Osteoblast (primary cell): ENCODE measurements around the gene PARD3. TPM values are rescaled to one million over a fixed set of nuclear protein-coding genes. Genes with fewer than 3 reads are reported as not detected.

ENCODE experiments used
- DNase-seq: peaks from one replicate; pipeline ENCODE4 v3.0.0; 2011; ENCODE audit warnings: low spot score, mixed read lengths; ENCODE audit not compliant: insufficient read length; ENCODE audit errors: missing footprints
- H2AFZ ChIP-seq: 2 replicates; pipeline ENCODE4 v1.6.0; 2011; ENCODE audit warnings: mild to moderate bottlenecking, low read length
- H3K27ac ChIP-seq: 2 replicates; pipeline ENCODE4 v1.5.1; 2011; ENCODE audit warnings: mild to moderate bottlenecking, low read depth, low read length, moderate library complexity
- H3K27me3 ChIP-seq: 2 replicates; pipeline ENCODE4 v1.6.0; 2012; ENCODE audit warnings: mild to moderate bottlenecking, control low read depth, inconsistent platforms, low read length, moderate library complexity; ENCODE audit not compliant: insufficient read depth
- H3K36me3 ChIP-seq: 2 replicates; pipeline ENCODE4 v1.5.1; 2011; ENCODE audit warnings: mild to moderate bottlenecking, low read length, control low read depth, moderate library complexity; ENCODE audit not compliant: insufficient read depth
- H3K4me1 ChIP-seq: 2 replicates; pipeline ENCODE4 v1.5.1; 2011; ENCODE audit warnings: mild to moderate bottlenecking, low read length, control low read depth, moderate library complexity; ENCODE audit not compliant: insufficient read depth
- H3K4me2 ChIP-seq: 2 replicates; pipeline ENCODE4 v1.6.0; 2011; ENCODE audit warnings: mild to moderate bottlenecking, low read length; ENCODE audit not compliant: insufficient read depth
- H3K4me3 ChIP-seq: fragments of 200-600 bp; sonication (generic); 3 replicates; pipeline ENCODE4 v1.5.1; 2012; ENCODE audit warnings: mild to moderate bottlenecking, low read length, inconsistent platforms; ENCODE audit not compliant: insufficient read depth
- H3K79me2 ChIP-seq: 2 replicates; pipeline ENCODE4 v1.6.0; 2012; ENCODE audit warnings: mild to moderate bottlenecking, low read length, control low read depth, inconsistent platforms; ENCODE audit not compliant: insufficient read depth
- H3K9me3 ChIP-seq: 2 replicates; pipeline ENCODE4 v1.5.1; 2011; ENCODE audit warnings: low read depth, low read length, control low read depth
- H4K20me1 ChIP-seq: 2 replicates; pipeline ENCODE4 v1.6.0; 2012; ENCODE audit warnings: mild to moderate bottlenecking, low read length, control low read depth; ENCODE audit not compliant: insufficient read depth
- total RNA-seq: library from RNA; depleted of rRNA; stranded (reverse); fragments of >200 nt; gene quantifications from 2 replicates; pipeline ENCODE4 v1.2.3, GENCODE V29; 2012
- TF ChIP-seq, protein P1 (sequence below): IDR thresholded peaks from 2 replicates; pipeline ENCODE4 v1.5.1; 2011; ENCODE audit warnings: mild to moderate bottlenecking, low read depth, low read length, moderate library complexity; ENCODE audit errors: extremely low read depth

PARD3 gene
- total RNA-seq, 1 donor: 71.7 TPM

DNA sequence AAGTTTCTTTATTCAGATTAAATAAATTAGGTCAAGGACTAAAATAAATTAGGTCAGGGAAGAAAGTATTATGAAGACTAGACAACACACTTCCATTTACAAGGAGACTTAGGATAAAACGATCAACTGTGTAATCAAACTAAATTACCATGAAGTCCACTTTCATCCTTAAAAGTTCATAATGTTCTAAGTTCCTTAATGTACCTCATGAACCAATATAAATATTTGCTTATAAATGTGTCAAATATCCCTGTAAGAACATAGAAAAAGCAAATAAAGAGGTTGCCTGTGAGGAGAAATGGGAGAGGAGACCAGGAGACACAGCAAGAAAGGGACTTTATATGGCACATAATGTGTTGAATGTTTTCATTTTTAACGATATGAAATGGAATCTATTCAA, 345.6 kb downstream of the PARD3 start:
- Histone ChIP-seq H3K36me3 (no peaks in the 10 kb centered on the region), H3K27me3 (no peaks in the 10 kb centered on the region), H3K4me2 (no peak overlapping the region), H3K4me1 (no peaks in the 10 kb centered on the region), H3K9me3 (no peaks in the 10 kb centered on the region), H3K27ac (no peak overlapping the region), H3K4me3 (no peak overlapping the region), H2AFZ (no peak overlapping the region), H4K20me1 (no peaks in the 10 kb centered on the region), H3K79me2 (no peaks in the 10 kb centered on the region)
- TF ChIP-seq, protein P1, sequence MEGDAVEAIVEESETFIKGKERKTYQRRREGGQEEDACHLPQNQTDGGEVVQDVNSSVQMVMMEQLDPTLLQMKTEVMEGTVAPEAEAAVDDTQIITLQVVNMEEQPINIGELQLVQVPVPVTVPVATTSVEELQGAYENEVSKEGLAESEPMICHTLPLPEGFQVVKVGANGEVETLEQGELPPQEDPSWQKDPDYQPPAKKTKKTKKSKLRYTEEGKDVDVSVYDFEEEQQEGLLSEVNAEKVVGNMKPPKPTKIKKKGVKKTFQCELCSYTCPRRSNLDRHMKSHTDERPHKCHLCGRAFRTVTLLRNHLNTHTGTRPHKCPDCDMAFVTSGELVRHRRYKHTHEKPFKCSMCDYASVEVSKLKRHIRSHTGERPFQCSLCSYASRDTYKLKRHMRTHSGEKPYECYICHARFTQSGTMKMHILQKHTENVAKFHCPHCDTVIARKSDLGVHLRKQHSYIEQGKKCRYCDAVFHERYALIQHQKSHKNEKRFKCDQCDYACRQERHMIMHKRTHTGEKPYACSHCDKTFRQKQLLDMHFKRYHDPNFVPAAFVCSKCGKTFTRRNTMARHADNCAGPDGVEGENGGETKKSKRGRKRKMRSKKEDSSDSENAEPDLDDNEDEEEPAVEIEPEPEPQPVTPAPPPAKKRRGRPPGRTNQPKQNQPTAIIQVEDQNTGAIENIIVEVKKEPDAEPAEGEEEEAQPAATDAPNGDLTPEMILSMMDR: no peak
- no peak for DNase-seq

DNA sequence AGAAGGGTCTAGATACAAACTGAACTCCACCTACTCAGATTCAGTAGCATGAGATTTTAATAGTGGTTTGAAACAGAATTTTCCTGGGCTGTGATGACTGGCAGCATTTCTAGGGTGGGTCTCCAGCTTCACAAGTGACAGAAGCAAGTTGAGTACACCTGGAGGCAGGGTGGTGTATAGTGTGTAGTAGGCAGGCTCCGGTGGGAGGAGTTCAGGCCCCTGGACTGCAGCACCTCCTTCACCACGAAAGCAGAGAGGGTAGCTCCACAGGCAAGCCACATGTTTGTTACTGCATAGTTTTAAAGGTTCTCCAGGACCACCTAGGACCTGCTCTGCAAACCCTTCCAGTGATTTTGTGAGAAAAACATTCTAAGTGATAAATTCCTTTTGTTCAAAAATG, 347.2 kb downstream of the PARD3 start:
- H4K20me1 ChIP-seq: no peaks in the 10 kb centered on the region
- no peaks in the 10 kb centered on the region for H3K79me2 ChIP-seq
- H2AFZ ChIP-seq: no peak overlapping the region
- no peaks in the 10 kb centered on the region for H3K4me1 ChIP-seq
- DNase-seq: no peak
- no peak overlapping the region for H3K4me3 ChIP-seq
- no peak overlapping the region for H3K27ac ChIP-seq
- no peaks in the 10 kb centered on the region for H3K9me3 ChIP-seq
- no peak overlapping the region for H3K4me2 ChIP-seq
- TF ChIP-seq, protein P1: no peak
- no peaks in the 10 kb centered on the region for H3K27me3 ChIP-seq
- H3K36me3 ChIP-seq: no peaks in the 10 kb centered on the region

DNA sequence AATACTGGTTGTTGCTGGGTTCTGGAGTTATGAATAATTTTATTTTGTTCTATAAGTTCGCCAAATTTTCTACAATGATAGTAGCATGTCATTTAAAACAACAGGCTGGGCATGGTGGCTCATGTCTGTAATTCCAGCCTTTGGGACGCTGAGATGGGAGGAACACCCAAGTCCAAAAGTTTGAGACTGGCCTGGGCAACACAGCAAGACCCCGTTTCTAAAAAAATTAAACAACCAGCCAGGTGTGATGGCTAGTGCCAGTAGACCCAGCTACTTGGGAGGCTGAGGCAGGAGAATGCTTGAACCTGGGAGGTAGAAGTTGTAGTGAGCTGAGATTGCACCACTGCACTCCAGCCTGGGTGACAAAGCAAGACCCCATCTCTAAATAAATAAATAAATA, 347.7 kb downstream of the PARD3 start:
- TF ChIP-seq, protein P1: no peak
- DNase-seq: no peak
- no peak overlapping the region for H3K4me2 ChIP-seq
- no peak overlapping the region for H3K27ac ChIP-seq
- no peaks in the 10 kb centered on the region for H3K4me1 ChIP-seq
- no peaks in the 10 kb centered on the region for H3K79me2 ChIP-seq
- H3K4me3 ChIP-seq: no peak overlapping the region
- H3K9me3 ChIP-seq: no peaks in the 10 kb centered on the region
- no peaks in the 10 kb centered on the region for H4K20me1 ChIP-seq
- no peak overlapping the region for H2AFZ ChIP-seq
- no peaks in the 10 kb centered on the region for H3K27me3 ChIP-seq
- no peaks in the 10 kb centered on the region for H3K36me3 ChIP-seq

DNA sequence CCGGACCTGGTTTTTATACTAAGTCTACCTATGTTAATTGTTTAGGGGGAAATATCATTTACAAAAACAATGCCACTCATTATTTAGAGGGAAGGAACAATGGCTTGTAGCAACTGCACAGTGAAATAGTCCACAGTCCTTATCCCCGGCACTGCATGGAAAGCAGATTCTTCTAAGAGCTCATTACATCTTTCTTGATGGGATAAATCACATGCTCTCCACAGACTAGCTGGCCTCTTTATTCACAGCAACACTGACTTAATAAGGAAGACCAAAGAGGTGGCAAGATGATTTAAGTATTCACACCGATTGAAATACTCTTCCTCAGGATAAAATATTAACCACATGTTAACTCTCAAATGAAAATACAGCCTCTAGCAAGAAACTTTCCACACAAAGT, 349.4 kb downstream of the PARD3 start:
- TF ChIP-seq, protein P1: no peak
- Histone ChIP-seq H4K20me1 (no peaks in the 10 kb centered on the region), H3K4me3 (no peak overlapping the region), H3K79me2 (no peaks in the 10 kb centered on the region), H3K36me3 (no peaks in the 10 kb centered on the region), H3K4me1 (no peaks in the 10 kb centered on the region), H3K27me3 (no peaks in the 10 kb centered on the region), H3K4me2 (no peak overlapping the region), H3K9me3 (no peaks in the 10 kb centered on the region), H2AFZ (no peak overlapping the region), H3K27ac (no peak overlapping the region)
- no peak for DNase-seq
